ENCODE data around the gene COX18. TPM values are rescaled to one million over a fixed set of nuclear protein-coding genes. Genes with fewer than 3 reads are reported as not detected.

The COX18 gene
- polyA plus RNA-seq, 1 donor from 2014 or later, result 30.2 TPM

DNA sequence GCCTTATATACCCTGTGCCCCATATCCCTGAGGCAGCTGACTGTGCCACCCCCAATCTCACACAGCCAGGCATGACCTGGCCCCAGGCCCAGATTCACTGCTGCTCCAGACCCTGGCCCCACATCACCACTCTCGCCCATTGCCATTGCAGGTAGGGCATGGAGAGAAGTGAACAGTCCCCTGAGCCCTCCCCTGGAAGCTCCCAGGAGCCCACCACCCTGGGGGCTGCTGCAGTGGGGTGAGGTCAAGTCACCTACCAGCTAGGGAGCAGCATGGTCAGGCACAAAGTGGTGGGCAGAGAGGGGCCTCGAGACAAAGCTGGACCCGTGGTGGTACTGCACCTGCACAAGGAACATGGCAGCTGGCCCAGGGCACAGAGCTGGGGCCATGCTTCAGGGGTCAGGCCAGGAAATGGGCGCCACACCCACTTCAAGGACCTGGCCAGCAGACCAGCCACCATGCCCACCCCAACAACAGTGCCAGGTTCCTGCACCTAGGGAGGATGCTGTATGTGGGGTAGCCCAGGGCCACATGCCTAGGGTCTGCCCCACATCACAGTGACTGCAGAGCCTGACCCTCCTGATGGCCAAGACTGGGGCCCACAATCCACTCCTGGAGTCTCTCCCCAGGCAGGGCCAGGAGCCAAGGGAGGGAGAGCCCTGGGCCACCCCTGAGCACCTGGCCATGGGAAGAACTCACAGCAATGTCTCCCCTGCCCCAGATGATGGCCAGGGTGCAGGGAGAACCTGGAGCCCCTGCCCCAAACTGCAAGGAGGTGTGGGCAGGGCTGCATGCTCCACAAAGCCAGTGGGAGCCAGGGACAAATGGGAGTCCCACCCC is 58.5 kb downstream of the COX18 start:
- TF ChIP-seq, protein P1, sequence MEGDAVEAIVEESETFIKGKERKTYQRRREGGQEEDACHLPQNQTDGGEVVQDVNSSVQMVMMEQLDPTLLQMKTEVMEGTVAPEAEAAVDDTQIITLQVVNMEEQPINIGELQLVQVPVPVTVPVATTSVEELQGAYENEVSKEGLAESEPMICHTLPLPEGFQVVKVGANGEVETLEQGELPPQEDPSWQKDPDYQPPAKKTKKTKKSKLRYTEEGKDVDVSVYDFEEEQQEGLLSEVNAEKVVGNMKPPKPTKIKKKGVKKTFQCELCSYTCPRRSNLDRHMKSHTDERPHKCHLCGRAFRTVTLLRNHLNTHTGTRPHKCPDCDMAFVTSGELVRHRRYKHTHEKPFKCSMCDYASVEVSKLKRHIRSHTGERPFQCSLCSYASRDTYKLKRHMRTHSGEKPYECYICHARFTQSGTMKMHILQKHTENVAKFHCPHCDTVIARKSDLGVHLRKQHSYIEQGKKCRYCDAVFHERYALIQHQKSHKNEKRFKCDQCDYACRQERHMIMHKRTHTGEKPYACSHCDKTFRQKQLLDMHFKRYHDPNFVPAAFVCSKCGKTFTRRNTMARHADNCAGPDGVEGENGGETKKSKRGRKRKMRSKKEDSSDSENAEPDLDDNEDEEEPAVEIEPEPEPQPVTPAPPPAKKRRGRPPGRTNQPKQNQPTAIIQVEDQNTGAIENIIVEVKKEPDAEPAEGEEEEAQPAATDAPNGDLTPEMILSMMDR (IDR thresholded peaks at IDR 0.05; ENCODE audit: poor library complexity, severe bottlenecking), result no peak
- TF ChIP-seq SMC3 (conservative IDR thresholded peaks at IDR 0.05; ENCODE audit: poor library complexity) (no peak), EP300 (conservative IDR thresholded peaks at IDR 0.05; ENCODE audit: poor library complexity, severe bottlenecking) (no peak), TAF1 (IDR thresholded peaks at IDR 0.05; ENCODE audit: low read depth) (no peak), RAD21 (conservative IDR thresholded peaks at IDR 0.05) (no peak), POLR2AphosphoS5 (IDR thresholded peaks at IDR 0.05) (no peak), MXI1 (conservative IDR thresholded peaks at IDR 0.05; ENCODE audit: poor library complexity, severe bottlenecking) (no peak), EZH2 (IDR thresholded peaks at IDR 0.05; ENCODE audit: borderline replicate concordance, insufficient read depth, low read length, poor library complexity, severe bottlenecking) (no peak)
- TF ChIP-seq, protein P2, sequence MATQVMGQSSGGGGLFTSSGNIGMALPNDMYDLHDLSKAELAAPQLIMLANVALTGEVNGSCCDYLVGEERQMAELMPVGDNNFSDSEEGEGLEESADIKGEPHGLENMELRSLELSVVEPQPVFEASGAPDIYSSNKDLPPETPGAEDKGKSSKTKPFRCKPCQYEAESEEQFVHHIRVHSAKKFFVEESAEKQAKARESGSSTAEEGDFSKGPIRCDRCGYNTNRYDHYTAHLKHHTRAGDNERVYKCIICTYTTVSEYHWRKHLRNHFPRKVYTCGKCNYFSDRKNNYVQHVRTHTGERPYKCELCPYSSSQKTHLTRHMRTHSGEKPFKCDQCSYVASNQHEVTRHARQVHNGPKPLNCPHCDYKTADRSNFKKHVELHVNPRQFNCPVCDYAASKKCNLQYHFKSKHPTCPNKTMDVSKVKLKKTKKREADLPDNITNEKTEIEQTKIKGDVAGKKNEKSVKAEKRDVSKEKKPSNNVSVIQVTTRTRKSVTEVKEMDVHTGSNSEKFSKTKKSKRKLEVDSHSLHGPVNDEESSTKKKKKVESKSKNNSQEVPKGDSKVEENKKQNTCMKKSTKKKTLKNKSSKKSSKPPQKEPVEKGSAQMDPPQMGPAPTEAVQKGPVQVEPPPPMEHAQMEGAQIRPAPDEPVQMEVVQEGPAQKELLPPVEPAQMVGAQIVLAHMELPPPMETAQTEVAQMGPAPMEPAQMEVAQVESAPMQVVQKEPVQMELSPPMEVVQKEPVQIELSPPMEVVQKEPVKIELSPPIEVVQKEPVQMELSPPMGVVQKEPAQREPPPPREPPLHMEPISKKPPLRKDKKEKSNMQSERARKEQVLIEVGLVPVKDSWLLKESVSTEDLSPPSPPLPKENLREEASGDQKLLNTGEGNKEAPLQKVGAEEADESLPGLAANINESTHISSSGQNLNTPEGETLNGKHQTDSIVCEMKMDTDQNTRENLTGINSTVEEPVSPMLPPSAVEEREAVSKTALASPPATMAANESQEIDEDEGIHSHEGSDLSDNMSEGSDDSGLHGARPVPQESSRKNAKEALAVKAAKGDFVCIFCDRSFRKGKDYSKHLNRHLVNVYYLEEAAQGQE (IDR thresholded peaks at IDR 0.05; ENCODE audit: borderline replicate concordance), result no peak
- no peak overlapping the region for H2AFZ ChIP-seq (ENCODE audit: low read depth, low read length)

DNA sequence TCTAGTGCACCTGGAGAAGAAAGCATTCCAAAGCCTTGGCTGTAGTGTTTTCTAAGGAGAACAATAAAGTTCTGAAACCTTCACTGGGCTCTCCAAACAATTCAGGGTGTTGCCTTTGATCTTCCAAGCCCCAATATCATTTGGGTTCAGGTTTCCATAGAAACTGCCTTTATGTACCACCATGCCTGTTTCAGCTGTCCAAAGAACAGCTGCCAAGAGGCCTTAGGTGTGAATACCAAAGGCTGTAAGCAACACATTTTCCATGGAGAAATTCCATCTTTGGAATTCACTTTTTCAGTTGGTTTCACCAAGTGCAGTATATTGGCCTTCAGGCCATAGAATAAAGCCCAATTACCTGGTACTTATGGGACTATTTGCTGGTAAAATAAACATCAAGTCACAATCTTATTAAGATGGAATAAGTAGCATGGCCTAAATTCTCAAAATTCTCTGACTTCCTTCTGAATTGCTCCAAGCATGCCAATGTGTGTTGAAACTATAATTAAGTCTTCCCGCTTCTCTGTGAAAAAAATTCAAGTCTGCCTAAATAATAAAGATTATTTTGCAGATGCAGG is 61.9 kb downstream of the COX18 start:
- H2AFZ ChIP-seq (ENCODE audit: low read depth, low read length), result no peak overlapping the region
- no peak overlapping the region for H3K9ac ChIP-seq (ENCODE audit: low read length)
- H4K20me1 ChIP-seq (ENCODE audit: insufficient read depth), result no peaks in the 10 kb centered on the region
- no peak overlapping the region for H3K27ac ChIP-seq (ENCODE audit: low read length)
- TF ChIP-seq SMC3 (conservative IDR thresholded peaks at IDR 0.05; ENCODE audit: poor library complexity), result no peak
- TF ChIP-seq, protein P2 (IDR thresholded peaks at IDR 0.05; ENCODE audit: borderline replicate concordance), result no peak
- TF ChIP-seq MXI1 (conservative IDR thresholded peaks at IDR 0.05; ENCODE audit: poor library complexity, severe bottlenecking), result no peak
- no peak for TF ChIP-seq TAF1 (IDR thresholded peaks at IDR 0.05; ENCODE audit: low read depth)
- no peak for TF ChIP-seq POLR2AphosphoS5 (IDR thresholded peaks at IDR 0.05)
- TF ChIP-seq, protein P1 (IDR thresholded peaks at IDR 0.05; ENCODE audit: poor library complexity, severe bottlenecking), result no peak
- no peak for TF ChIP-seq EP300 (conservative IDR thresholded peaks at IDR 0.05; ENCODE audit: poor library complexity, severe bottlenecking)
- no peak for TF ChIP-seq RAD21 (conservative IDR thresholded peaks at IDR 0.05)
- TF ChIP-seq EZH2 (IDR thresholded peaks at IDR 0.05; ENCODE audit: borderline replicate concordance, insufficient read depth, low read length, poor library complexity, severe bottlenecking), result no peak
- H3K4me3 ChIP-seq (ENCODE audit: low read length), result no peak overlapping the region
- no peaks in the 10 kb centered on the region for H3F3A ChIP-seq (ENCODE audit: insufficient read depth, low read length, poor library complexity, severe bottlenecking)
- H3K4me2 ChIP-seq (ENCODE audit: low read length), result no peak overlapping the region
- H3K36me3 ChIP-seq (ENCODE audit: insufficient read depth, low read length), result no peaks in the 10 kb centered on the region
- no peaks in the 10 kb centered on the region for H3K9me2 ChIP-seq (ENCODE audit: insufficient read depth, low read length)
- H3K9me3 ChIP-seq (ENCODE audit: low read length), result no peaks in the 10 kb centered on the region
- H3K27me3 ChIP-seq (ENCODE audit: insufficient read depth, low read depth, low read length), result no peaks in the 10 kb centered on the region
- H3K79me2 ChIP-seq (replicated peaks; ENCODE audit: insufficient read depth, low read length), result no peaks in the 10 kb centered on the region

More for the DNA sequence above, 58.5 kb downstream of the COX18 start:
- no peaks in the 10 kb centered on the region for H3F3A ChIP-seq (ENCODE audit: insufficient read depth, low read length, poor library complexity, severe bottlenecking)
- H3K27me3 ChIP-seq (ENCODE audit: insufficient read depth, low read depth, low read length), result no peaks in the 10 kb centered on the region
- no peaks in the 10 kb centered on the region for H3K9me3 ChIP-seq (ENCODE audit: low read length)
- no peaks in the 10 kb centered on the region for H4K20me1 ChIP-seq (ENCODE audit: insufficient read depth)
- H3K9me2 ChIP-seq (ENCODE audit: insufficient read depth, low read length), result no peaks in the 10 kb centered on the region
- no peak overlapping the region for H3K27ac ChIP-seq (ENCODE audit: low read length)
- H3K9ac ChIP-seq (ENCODE audit: low read length), result no peak overlapping the region
- no peak overlapping the region for H3K4me3 ChIP-seq (ENCODE audit: low read length)
- H3K79me2 ChIP-seq (replicated peaks; ENCODE audit: insufficient read depth, low read length), result no peaks in the 10 kb centered on the region
- no peaks in the 10 kb centered on the region for H3K36me3 ChIP-seq (ENCODE audit: insufficient read depth, low read length)
- no peak overlapping the region for H3K4me2 ChIP-seq (ENCODE audit: low read length)

Data from neural cell (in vitro differentiated cells).